Measurements from ENCODE around the gene SLC35E4. TPM values are rescaled to one million over a fixed set of nuclear protein-coding genes. Genes with fewer than 3 reads are reported as not detected.

The SLC35E4 gene
- total RNA-seq, 1 donor from 2014 or later: 3.2 TPM

- Mint-ChIP-seq H3K27me3 (ENCODE audit: low read depth, unreplicated experiment) (peaks cover 5% of the 10 kb centered on the region), H3K4me1 (ENCODE audit: low read depth, unreplicated experiment) (peaks cover 2% of the 10 kb centered on the region), H3K9me3 (ENCODE audit: unreplicated experiment) (no peaks in the 10 kb centered on the region), H3K27ac (ENCODE audit: unreplicated experiment) (no peak overlapping the region), H3K4me3 (ENCODE audit: unreplicated experiment) (no peak overlapping the region), H3K36me3 (ENCODE audit: low read depth, unreplicated experiment) (no peaks in the 10 kb centered on the region)
- Histone ChIP-seq H4K20me1 (ENCODE audit: insufficient read depth, low read length) (no peaks in the 10 kb centered on the region), H3K9me3 (ENCODE audit: insufficient read depth, low read depth, low read length) (no peaks in the 10 kb centered on the region), H3K79me2 (ENCODE audit: insufficient read depth, low read length) (no peaks in the 10 kb centered on the region), H3K4me3 (ENCODE audit: insufficient read depth, low read depth, low read length) (no peak overlapping the region), H3K36me3 (ENCODE audit: insufficient read depth, low read length) (no peaks in the 10 kb centered on the region), H3K4me2 (ENCODE audit: low read length) (no peak overlapping the region), H3K27ac (ENCODE audit: low read depth, low read length) (no peak overlapping the region), H3K27me3 (ENCODE audit: insufficient read depth, low read length) (no peaks in the 10 kb centered on the region), H2AFZ (ENCODE audit: low read depth, low read length) (no peak overlapping the region), H3K9ac (ENCODE audit: low read length) (no peak overlapping the region), H3K4me1 (ENCODE audit: insufficient read depth, low read length) (peaks cover 3% of the 10 kb centered on the region)
- TF ChIP-seq EZH2 (IDR thresholded peaks at IDR 0.05; ENCODE audit: insufficient read depth, low read length) (no peak), CTCF (IDR thresholded peaks at IDR 0.05; ENCODE audit: insufficient read depth, low read depth, low read length) (no peak)
- FAIRE-seq (no peak), DNase-seq (ENCODE audit: low read depth) (no peak)
Measured at GRCh38 chr22:30600921-30601320, 34.7 kb upstream of the SLC35E4 start.

- H3K4me2 ChIP-seq (ENCODE audit: low read length): no peak overlapping the region
- no peak overlapping the region for H3K9ac ChIP-seq (ENCODE audit: low read length)
- peaks cover 4% of the 10 kb centered on the region for H3K4me1 ChIP-seq (ENCODE audit: insufficient read depth, low read length)
- no peaks in the 10 kb centered on the region for H3K36me3 ChIP-seq (ENCODE audit: insufficient read depth, low read length)
- Mint-ChIP-seq H3K4me3 (ENCODE audit: unreplicated experiment) (no peak overlapping the region), H3K27ac (ENCODE audit: unreplicated experiment) (no peak overlapping the region), H3K4me1 (ENCODE audit: low read depth, unreplicated experiment) (peaks cover 6% of the 10 kb centered on the region), H3K9me3 (ENCODE audit: unreplicated experiment) (no peaks in the 10 kb centered on the region), H3K36me3 (ENCODE audit: low read depth, unreplicated experiment) (no peaks in the 10 kb centered on the region), H3K27me3 (ENCODE audit: low read depth, unreplicated experiment) (peaks cover 5% of the 10 kb centered on the region)
- DNase-seq (ENCODE audit: low read depth): no peak
- H4K20me1 ChIP-seq (ENCODE audit: insufficient read depth, low read length): no peaks in the 10 kb centered on the region
- FAIRE-seq: no peak
- no peaks in the 10 kb centered on the region for H3K27me3 ChIP-seq (ENCODE audit: insufficient read depth, low read length)
- H3K79me2 ChIP-seq (ENCODE audit: insufficient read depth, low read length): no peaks in the 10 kb centered on the region
- H3K4me3 ChIP-seq (ENCODE audit: insufficient read depth, low read depth, low read length): no peak overlapping the region
- no peak for TF ChIP-seq EZH2 (IDR thresholded peaks at IDR 0.05; ENCODE audit: insufficient read depth, low read length)
- TF ChIP-seq CTCF (IDR thresholded peaks at IDR 0.05; ENCODE audit: insufficient read depth, low read depth, low read length): no peak
- no peaks in the 10 kb centered on the region for H3K9me3 ChIP-seq (ENCODE audit: insufficient read depth, low read depth, low read length)
- H2AFZ ChIP-seq (ENCODE audit: low read depth, low read length): no peak overlapping the region
- H3K27ac ChIP-seq (ENCODE audit: low read depth, low read length): no peak overlapping the region
Measured at GRCh38 chr22:30601464-30601863, 34.1 kb upstream of the SLC35E4 start.

DNA sequence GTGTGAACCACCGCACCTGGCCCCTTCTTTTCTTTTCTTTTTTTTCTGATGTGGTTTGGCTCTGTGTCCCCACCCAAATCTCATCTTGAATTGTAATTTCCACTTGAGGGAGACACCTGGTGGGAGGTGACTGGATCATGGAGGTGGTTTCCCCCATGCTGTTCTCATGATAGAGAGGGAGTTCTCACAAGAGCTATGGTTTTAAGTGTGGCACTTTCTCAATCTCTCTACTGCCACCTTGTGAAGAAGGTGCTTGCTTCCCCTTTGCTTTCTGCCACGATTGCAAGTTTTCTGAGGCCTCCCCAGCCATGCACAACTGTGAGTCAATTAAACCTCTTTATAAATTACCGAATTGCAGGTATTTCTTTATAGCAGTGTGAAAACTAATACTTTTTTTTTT lies 33.5 kb upstream of the SLC35E4 start:
- no peaks in the 10 kb centered on the region for H3K36me3 Mint-ChIP-seq (ENCODE audit: low read depth, unreplicated experiment)
- H3K27ac Mint-ChIP-seq (ENCODE audit: unreplicated experiment): no peak overlapping the region
- no peaks in the 10 kb centered on the region for H3K9me3 Mint-ChIP-seq (ENCODE audit: unreplicated experiment)
- TF ChIP-seq CTCF (IDR thresholded peaks at IDR 0.05; ENCODE audit: insufficient read depth, low read depth, low read length): peak; percentile 31
- TF ChIP-seq EZH2 (IDR thresholded peaks at IDR 0.05; ENCODE audit: insufficient read depth, low read length): no peak
- peaks cover 5% of the 10 kb centered on the region for H3K27me3 Mint-ChIP-seq (ENCODE audit: low read depth, unreplicated experiment)
- H3K4me1 ChIP-seq (ENCODE audit: insufficient read depth, low read length): peaks cover 6% of the 10 kb centered on the region
- H3K79me2 ChIP-seq (ENCODE audit: insufficient read depth, low read length): no peaks in the 10 kb centered on the region
- peak; percentile 12 for DNase-seq (ENCODE audit: low read depth)
- H3K36me3 ChIP-seq (ENCODE audit: insufficient read depth, low read length): no peaks in the 10 kb centered on the region
- H3K27me3 ChIP-seq (ENCODE audit: insufficient read depth, low read length): no peaks in the 10 kb centered on the region
- H3K4me2 ChIP-seq (ENCODE audit: low read length): no peak overlapping the region
- H3K9me3 ChIP-seq (ENCODE audit: insufficient read depth, low read depth, low read length): no peaks in the 10 kb centered on the region
- no peak for FAIRE-seq
- no peak overlapping the region for H3K4me3 Mint-ChIP-seq (ENCODE audit: unreplicated experiment)
- H3K9ac ChIP-seq (ENCODE audit: low read length): no peak overlapping the region
- H3K4me1 Mint-ChIP-seq (ENCODE audit: low read depth, unreplicated experiment): peaks cover 8% of the 10 kb centered on the region
- no peak overlapping the region for H3K4me3 ChIP-seq (ENCODE audit: insufficient read depth, low read depth, low read length)
- no peak overlapping the region for H3K27ac ChIP-seq (ENCODE audit: low read depth, low read length)
- H2AFZ ChIP-seq (ENCODE audit: low read depth, low read length): no peak overlapping the region
- H4K20me1 ChIP-seq (ENCODE audit: insufficient read depth, low read length): no peaks in the 10 kb centered on the region

All from astrocyte (in vitro differentiated cells and primary cell).